ENCODE results near the gene CAMSAP2.

The CAMSAP2 gene

DNA sequence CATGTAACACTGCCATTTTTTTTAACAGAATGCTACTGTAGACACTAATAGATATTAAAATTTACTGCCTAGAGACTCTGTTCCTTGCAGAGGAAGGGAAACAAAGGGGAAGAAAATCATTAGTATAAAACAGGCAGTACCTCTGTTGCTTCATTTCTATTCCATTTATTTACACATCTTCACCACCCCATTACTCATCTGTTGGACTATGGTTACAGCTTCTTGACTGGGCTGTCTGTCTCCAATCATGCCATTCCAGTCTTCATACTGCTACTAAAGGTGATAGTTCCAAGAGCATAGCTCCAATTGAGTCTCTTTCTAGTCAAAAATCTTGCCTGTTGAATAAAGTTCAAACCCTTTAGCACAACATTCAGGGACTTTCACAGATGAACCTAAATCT is 111.9 kb downstream of the CAMSAP2 start:
- no peaks in the 10 kb centered on the region for H3K4me1 ChIP-seq (ENCODE audit: control insufficient read depth in 1 of 2, insufficient read depth in 2 of 2, low read length in 2 of 2)
- no peaks in the 10 kb centered on the region for H3K9me3 ChIP-seq (ENCODE audit: control insufficient read depth in 1 of 2, low read length in 2 of 2)
- H3K36me3 ChIP-seq (ENCODE audit: control insufficient read depth in 1 of 2, insufficient read depth in 2 of 2, low read length in 2 of 2), result peaks cover 42 to 55% of the 10 kb centered on the region in 2 donors
- no peaks in the 10 kb centered on the region for H3K27me3 ChIP-seq (ENCODE audit: low read depth, low read length)
- no peak overlapping the region for H3K4me3 ChIP-seq (ENCODE audit: low read depth in 1 of 2, low read length in 2 of 2)
- no peak overlapping the region for H3K27ac ChIP-seq (ENCODE audit: low read length)

DNA sequence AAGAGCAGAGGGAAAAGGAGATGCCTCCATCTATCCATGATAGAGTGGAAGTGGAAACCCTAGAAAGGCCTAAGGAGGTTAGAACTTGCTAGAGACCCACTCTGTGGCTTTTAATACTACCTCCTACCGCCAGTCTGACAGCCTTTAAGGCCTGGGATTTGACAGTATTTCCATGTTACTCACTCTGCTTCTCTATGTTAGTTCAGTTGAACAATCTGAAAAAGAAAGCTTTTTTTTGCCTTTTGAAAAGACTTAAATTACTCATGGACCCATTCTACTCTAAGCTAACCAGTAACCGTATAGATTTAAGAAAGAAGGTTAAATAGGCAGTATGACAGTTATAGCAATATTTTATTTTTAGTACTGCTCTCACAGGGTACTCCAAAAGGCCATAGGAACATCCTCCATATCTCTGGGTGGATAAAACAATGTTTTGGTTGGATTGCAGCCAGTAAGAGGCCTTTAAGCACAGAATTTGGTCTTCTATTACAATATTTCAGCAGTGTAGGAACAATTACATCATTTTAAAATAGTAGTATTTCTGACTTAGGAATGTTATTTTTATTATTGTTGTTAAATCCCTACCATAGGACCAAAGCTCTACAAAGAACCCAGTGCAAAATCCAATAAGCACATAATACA is 118.1 kb downstream of the CAMSAP2 start:
- Histone ChIP-seq H3K27me3 (ENCODE audit: low read depth, low read length) (no peaks in the 10 kb centered on the region), H3K36me3 (ENCODE audit: control insufficient read depth in 1 of 2, insufficient read depth in 2 of 2, low read length in 2 of 2) (peaks cover 36 to 40% of the 10 kb centered on the region in 2 donors), H3K4me1 (ENCODE audit: control insufficient read depth in 1 of 2, insufficient read depth in 2 of 2, low read length in 2 of 2) (no peaks in the 10 kb centered on the region), H3K9me3 (ENCODE audit: control insufficient read depth in 1 of 2, low read length in 2 of 2) (no peaks in the 10 kb centered on the region), H3K4me3 (ENCODE audit: low read depth in 1 of 2, low read length in 2 of 2) (no peak overlapping the region), H3K27ac (ENCODE audit: low read length) (no peak overlapping the region)

DNA sequence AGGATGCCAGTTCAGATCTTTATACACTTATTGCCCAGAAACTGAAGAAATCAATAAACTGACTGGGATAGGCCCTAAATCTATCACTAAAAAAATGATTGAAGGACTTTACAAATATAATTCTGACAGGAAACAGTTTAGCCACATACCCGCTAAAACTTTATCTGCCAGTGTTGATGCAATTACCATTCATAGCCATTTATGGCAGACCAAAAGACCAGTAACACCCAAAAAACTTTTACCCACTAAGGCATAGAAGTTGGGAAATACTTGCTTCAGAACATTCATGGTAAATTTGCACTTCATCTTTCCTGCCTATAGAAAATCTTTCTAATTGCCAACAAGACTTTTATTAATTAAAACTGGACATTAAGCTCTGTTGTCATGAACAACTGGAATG is 119.1 kb downstream of the CAMSAP2 start:
- no peaks in the 10 kb centered on the region for H3K4me1 ChIP-seq (ENCODE audit: control insufficient read depth in 1 of 2, insufficient read depth in 2 of 2, low read length in 2 of 2)
- H3K27ac ChIP-seq (ENCODE audit: low read length), result no peak overlapping the region
- H3K27me3 ChIP-seq (ENCODE audit: low read depth, low read length), result no peaks in the 10 kb centered on the region
- peaks cover 39 to 40% of the 10 kb centered on the region in 2 donors for H3K36me3 ChIP-seq (ENCODE audit: control insufficient read depth in 1 of 2, insufficient read depth in 2 of 2, low read length in 2 of 2)
- H3K9me3 ChIP-seq (ENCODE audit: control insufficient read depth in 1 of 2, low read length in 2 of 2), result no peaks in the 10 kb centered on the region
- no peak overlapping the region for H3K4me3 ChIP-seq (ENCODE audit: low read depth in 1 of 2, low read length in 2 of 2)

DNA sequence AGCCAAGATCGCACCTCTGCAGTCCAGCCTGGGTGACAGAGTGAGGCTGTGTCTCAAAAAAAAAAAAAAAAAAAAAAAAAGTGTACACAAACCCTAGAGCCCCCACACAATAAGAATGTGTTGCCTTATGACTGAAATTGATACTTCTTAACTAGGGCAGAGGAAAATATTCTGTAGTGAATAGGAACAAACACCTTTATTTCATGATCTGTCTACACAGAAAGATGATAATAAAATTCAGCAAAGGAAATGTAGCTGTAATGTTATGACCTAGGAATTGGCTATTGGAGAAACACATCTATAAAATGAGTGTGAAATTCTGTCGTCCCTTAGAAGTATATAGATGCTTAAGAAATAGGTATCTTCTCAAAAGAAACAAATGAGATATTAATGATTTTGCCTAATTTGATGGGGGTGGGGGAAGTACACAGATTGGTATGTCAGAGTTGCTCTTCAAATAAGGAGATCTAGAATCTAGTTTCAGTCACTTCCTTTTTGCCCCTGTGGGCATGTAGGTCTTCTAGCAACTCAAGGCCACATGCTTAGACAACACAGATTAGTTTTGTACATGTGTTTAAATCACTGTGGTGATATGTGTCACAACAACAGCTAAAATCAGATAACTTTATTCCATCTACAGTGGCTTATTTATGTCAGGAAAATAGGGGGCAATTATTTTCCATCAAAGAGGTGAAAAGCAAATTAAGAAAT is 123.4 kb downstream of the CAMSAP2 start:
- H3K36me3 ChIP-seq (ENCODE audit: control insufficient read depth in 1 of 2, insufficient read depth in 2 of 2, low read length in 2 of 2), result peaks cover 18 to 33% of the 10 kb centered on the region in 2 donors
- H3K27ac ChIP-seq (ENCODE audit: low read length), result no peak overlapping the region
- no peaks in the 10 kb centered on the region for H3K27me3 ChIP-seq (ENCODE audit: low read depth, low read length)
- H3K4me3 ChIP-seq (ENCODE audit: low read depth in 1 of 2, low read length in 2 of 2), result no peak overlapping the region
- H3K4me1 ChIP-seq (ENCODE audit: control insufficient read depth in 1 of 2, insufficient read depth in 2 of 2, low read length in 2 of 2), result no peaks in the 10 kb centered on the region
- H3K9me3 ChIP-seq (ENCODE audit: control insufficient read depth in 1 of 2, low read length in 2 of 2), result no peaks in the 10 kb centered on the region

DNA sequence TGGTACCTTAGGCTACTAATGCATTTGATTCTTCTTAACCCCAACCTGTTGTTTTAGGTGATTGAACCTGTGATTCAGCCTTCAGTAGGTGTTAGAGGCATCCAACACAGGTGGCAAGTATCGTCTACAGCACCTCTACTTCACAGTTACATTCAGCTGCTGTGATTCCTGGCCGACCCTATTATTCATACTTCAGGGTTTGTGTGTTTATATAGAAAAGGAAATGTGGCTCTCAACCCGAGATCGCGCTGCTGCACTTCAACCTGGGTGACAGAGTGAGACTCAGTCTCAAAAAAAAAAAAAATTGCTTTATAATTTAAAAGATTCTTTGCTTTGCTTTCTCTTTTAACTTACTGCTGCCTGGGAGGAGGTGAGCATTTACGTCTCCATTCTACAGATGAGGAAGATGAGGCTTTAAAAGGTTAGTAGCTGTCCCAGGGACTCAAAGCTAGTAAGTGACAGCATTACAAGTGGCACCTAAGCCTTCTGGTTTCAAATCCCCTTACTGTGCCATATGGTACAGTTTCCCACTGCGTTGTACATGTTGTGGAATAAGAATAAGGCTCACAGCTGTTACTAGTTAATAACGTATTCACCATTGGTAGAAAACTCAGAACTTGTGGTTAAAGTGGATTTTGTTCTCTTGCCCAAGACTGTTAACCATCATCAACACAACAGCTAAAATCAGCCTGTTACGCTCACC is 124.2 kb downstream of the CAMSAP2 start:
- Histone ChIP-seq H3K27me3 (ENCODE audit: low read depth, low read length) (no peaks in the 10 kb centered on the region), H3K36me3 (ENCODE audit: control insufficient read depth in 1 of 2, insufficient read depth in 2 of 2, low read length in 2 of 2) (peaks cover 11 to 27% of the 10 kb centered on the region in 2 donors), H3K4me1 (ENCODE audit: control insufficient read depth in 1 of 2, insufficient read depth in 2 of 2, low read length in 2 of 2) (no peaks in the 10 kb centered on the region), H3K4me3 (ENCODE audit: low read depth in 1 of 2, low read length in 2 of 2) (no peak overlapping the region), H3K27ac (ENCODE audit: low read length) (no peak overlapping the region), H3K9me3 (ENCODE audit: control insufficient read depth in 1 of 2, low read length in 2 of 2) (no peaks in the 10 kb centered on the region)

DNA sequence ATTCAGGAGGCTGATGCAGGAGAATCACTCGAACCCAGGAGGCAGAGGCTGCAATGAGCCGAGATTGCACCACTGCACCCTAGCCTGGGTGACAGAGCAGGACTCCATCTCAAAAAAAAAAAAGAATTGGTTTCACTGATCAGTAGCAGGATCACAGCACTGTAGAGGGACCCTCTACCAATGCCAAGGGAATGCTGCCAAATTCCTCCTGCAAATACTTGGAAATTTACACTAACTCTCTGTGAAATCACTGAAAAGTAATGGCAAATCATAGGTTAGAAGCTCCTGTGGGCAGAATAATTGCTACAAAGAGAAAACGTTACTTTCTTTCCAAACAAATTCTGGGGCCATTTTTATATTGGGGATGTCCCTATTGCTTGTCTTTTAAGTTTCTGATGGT is 127.4 kb downstream of the CAMSAP2 start:
- Histone ChIP-seq H3K4me1 (ENCODE audit: control insufficient read depth in 1 of 2, insufficient read depth in 2 of 2, low read length in 2 of 2) (no peaks in the 10 kb centered on the region), H3K9me3 (ENCODE audit: control insufficient read depth in 1 of 2, low read length in 2 of 2) (no peaks in the 10 kb centered on the region), H3K27ac (ENCODE audit: low read length) (no peak overlapping the region), H3K4me3 (ENCODE audit: low read depth in 1 of 2, low read length in 2 of 2) (no peak overlapping the region), H3K27me3 (ENCODE audit: low read depth, low read length) (peaks cover 8% of the 10 kb centered on the region), H3K36me3 (ENCODE audit: control insufficient read depth in 1 of 2, insufficient read depth in 2 of 2, low read length in 2 of 2) (peaks cover 7 to 21% of the 10 kb centered on the region in 2 donors)

DNA sequence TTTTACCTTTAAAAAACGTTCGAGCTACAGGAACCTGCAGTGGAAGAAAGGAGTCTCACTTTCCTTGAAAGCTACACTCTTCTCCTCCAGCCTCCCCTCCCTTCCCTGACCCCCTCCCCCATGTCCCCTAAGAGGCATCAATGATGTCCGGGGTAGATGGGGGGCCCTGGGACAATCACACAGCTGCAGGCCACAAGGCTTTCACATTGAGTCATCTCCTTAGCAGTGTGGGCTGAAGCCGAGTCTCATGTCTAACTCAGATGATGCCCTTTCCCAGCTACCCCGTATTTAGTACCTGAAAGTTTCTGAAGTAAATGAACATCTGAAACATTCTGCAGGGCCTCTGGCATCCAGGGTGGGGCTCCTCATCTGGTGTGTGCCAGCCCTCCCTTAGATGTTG is 127.8 kb downstream of the CAMSAP2 start:
- Histone ChIP-seq H3K27me3 (ENCODE audit: low read depth, low read length) (peaks cover 9% of the 10 kb centered on the region), H3K36me3 (ENCODE audit: control insufficient read depth in 1 of 2, insufficient read depth in 2 of 2, low read length in 2 of 2) (peaks cover 7 to 21% of the 10 kb centered on the region in 2 donors), H3K4me3 (ENCODE audit: low read depth in 1 of 2, low read length in 2 of 2) (no peak overlapping the region), H3K4me1 (ENCODE audit: control insufficient read depth in 1 of 2, insufficient read depth in 2 of 2, low read length in 2 of 2) (no peaks in the 10 kb centered on the region), H3K9me3 (ENCODE audit: control insufficient read depth in 1 of 2, low read length in 2 of 2) (no peaks in the 10 kb centered on the region), H3K27ac (ENCODE audit: low read length) (no peak overlapping the region)

DNA sequence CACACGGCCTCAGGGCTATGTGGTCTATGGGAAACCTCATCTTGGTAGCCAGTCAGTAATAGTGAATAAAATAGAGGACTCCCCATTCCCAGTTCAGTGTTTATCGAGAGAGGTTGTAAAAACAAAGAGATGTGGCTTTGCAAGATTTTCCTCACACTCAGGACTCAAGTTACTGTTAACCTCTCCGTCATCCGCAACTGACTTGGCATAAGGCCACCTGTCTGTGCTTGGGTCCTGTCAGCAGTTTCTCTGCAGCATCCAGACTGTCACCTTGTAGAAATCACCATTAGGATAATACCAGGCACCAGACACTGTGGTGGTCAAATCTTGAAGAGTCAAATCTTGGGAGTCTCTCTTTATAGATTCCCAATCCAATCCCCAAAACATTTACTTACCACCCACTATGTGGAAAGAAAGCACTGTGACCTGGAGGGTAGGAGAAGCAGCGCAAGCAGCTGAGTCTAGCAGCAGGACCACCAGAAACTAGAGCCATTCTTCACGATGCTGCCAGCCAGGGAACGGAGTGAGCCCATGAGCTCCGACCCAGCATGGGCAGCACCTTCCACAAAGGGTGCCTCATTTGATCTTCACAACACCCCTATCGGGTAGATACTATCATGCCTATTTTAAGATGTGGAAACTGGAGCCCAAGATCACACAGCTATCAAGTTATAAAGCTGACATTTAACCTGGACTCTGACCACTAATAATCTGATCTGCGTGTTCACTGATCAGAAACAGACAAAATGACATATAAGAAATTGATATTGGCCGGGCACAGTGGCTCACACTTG is 128.5 kb downstream of the CAMSAP2 start:
- Histone ChIP-seq H3K27ac (ENCODE audit: low read length) (no peak overlapping the region), H3K9me3 (ENCODE audit: control insufficient read depth in 1 of 2, low read length in 2 of 2) (no peaks in the 10 kb centered on the region), H3K36me3 (ENCODE audit: control insufficient read depth in 1 of 2, insufficient read depth in 2 of 2, low read length in 2 of 2) (peaks cover 7 to 20% of the 10 kb centered on the region in 2 donors), H3K27me3 (ENCODE audit: low read depth, low read length) (peaks cover 16% of the 10 kb centered on the region), H3K4me1 (ENCODE audit: control insufficient read depth in 1 of 2, insufficient read depth in 2 of 2, low read length in 2 of 2) (no peaks in the 10 kb centered on the region), H3K4me3 (ENCODE audit: low read depth in 1 of 2, low read length in 2 of 2) (no peak overlapping the region)

DNA sequence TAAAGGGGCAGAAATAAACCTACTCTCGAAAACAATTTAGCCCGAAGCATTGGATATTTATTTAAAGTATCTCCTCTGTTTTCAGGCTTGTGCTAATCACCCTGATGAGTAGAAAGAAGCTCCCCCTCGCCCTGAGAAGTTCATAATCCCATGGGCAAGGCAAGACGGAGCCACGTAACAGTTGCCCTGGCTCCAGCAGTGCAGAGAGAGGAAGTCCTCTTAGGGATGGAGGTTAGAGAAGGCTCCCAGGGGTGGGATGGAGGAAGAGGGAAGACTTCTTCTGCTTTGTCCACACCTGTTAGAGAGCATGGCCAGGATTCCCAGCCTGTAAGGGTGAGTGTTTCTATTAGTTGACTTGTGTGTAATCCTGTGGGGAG is 130.7 kb downstream of the CAMSAP2 start:
- no peaks in the 10 kb centered on the region for H3K9me3 ChIP-seq (ENCODE audit: control insufficient read depth in 1 of 2, low read length in 2 of 2)
- peaks cover 33% of the 10 kb centered on the region for H3K27me3 ChIP-seq (ENCODE audit: low read depth, low read length)
- H3K4me1 ChIP-seq (ENCODE audit: control insufficient read depth in 1 of 2, insufficient read depth in 2 of 2, low read length in 2 of 2), result peaks cover 0 to 14% of the 10 kb centered on the region in 2 donors
- no peak overlapping the region for H3K27ac ChIP-seq (ENCODE audit: low read length)
- H3K4me3 ChIP-seq (ENCODE audit: low read depth in 1 of 2, low read length in 2 of 2), result no peak overlapping the region
- H3K36me3 ChIP-seq (ENCODE audit: control insufficient read depth in 1 of 2, insufficient read depth in 2 of 2, low read length in 2 of 2), result no peaks in the 10 kb centered on the region

DNA sequence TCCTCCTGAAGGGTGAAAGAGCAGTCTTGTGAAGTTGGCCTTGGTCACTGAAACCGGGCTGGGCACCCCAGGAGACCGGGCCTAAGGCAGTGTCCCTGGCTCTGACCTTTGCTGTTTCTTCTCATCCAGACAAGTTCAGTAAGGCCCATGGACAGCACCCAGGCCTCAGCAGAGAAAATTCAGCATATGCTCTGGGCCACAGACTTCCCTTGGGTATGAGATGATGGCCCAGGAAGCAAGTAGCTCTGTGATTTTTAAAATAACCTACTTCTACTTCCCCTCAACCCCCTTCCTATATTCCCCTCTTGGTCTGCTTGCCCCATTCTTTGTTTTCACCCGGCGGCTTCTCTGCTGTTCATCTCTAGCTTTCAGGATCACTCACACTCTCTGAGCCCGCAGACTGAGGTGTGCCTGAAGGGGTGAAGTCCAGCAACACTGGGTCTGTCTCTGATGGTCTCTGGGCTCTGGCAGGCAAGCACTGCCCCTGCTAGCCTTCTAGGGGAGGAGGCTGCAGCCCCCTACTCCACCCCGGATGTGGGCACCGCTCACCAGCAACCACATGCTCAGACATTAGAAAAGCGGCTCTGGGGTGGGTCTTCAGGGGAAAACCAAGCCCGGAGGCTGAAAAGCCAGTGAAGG is 131.2 kb downstream of the CAMSAP2 start:
- H3K27ac ChIP-seq (ENCODE audit: low read length), result no peak overlapping the region
- H3K27me3 ChIP-seq (ENCODE audit: low read depth, low read length), result peaks cover 34% of the 10 kb centered on the region
- H3K9me3 ChIP-seq (ENCODE audit: control insufficient read depth in 1 of 2, low read length in 2 of 2), result no peaks in the 10 kb centered on the region
- H3K36me3 ChIP-seq (ENCODE audit: control insufficient read depth in 1 of 2, insufficient read depth in 2 of 2, low read length in 2 of 2), result no peaks in the 10 kb centered on the region
- peaks cover 0 to 14% of the 10 kb centered on the region in 2 donors for H3K4me1 ChIP-seq (ENCODE audit: control insufficient read depth in 1 of 2, insufficient read depth in 2 of 2, low read length in 2 of 2)
- H3K4me3 ChIP-seq (ENCODE audit: low read depth in 1 of 2, low read length in 2 of 2), result no peak overlapping the region
